NAMALWA (cell line): Measurements from ENCODE around the gene C20orf204.
A peak's percentile ranks its signal among the peaks of the same experiment; 100 is the strongest.

Experiments used
- DNase-seq: peaks from one replicate; pipeline ENCODE4 v3.0.0-alpha.2; 2015; ENCODE audit warnings: low spot score

Gene C20orf204

DNA sequence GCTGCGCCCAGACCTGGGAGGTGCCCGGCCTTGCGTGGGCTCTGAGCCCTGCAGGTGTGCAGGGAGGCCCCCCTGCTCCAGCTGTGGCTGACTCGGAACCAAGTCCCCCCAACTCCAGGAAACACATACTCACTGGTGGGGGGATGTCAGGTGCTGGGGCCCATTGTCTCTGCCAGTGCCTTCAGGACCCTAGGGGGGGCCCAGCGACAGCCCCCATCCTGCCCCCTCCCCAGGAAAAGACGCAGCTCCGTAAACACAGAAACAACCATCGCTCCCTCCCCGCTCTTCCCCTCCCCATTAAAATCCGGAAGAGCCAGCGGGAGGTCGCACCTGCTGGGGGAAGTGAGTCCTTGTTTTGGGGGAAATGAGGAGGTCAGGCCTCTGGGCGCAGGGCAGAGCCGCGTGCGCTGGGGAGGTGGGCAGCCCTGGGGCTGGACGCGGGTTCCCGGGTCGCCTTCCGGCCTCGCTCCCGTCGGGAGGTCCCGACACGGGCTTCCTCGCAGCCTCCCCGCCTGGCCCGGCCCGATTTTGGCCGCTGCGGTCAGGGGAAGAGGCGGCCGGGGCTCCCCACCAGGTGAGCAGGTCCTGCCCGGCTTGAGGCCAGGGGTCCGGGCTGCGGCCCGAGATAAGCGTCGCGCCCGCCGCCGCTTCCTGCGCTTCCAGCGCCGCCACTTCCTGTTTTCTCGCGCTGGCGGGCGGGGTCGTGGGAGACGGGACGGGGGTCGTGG, 6.2 kb downstream of the C20orf204 start:
- no peak for DNase-seq

DNA sequence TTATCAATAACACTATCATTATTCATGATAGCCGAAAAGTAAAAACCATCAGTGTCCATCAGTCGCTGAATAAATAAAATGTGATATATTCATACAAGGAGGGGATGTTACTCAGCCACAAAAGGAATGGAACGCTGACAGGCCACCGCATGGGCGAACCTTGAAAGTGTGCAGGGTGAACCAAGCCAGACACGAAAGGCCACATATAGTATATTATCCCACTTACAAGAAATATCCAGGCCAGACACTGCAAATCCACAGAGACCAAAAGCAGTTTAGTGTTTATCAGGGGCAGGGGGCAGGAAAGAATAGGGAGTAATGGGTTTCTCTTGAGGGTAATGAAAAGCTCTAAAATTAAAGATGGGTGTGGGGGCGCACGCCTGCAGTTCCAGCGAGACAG, 7.8 kb downstream of the C20orf204 start:
- DNase-seq = no peak

DNA sequence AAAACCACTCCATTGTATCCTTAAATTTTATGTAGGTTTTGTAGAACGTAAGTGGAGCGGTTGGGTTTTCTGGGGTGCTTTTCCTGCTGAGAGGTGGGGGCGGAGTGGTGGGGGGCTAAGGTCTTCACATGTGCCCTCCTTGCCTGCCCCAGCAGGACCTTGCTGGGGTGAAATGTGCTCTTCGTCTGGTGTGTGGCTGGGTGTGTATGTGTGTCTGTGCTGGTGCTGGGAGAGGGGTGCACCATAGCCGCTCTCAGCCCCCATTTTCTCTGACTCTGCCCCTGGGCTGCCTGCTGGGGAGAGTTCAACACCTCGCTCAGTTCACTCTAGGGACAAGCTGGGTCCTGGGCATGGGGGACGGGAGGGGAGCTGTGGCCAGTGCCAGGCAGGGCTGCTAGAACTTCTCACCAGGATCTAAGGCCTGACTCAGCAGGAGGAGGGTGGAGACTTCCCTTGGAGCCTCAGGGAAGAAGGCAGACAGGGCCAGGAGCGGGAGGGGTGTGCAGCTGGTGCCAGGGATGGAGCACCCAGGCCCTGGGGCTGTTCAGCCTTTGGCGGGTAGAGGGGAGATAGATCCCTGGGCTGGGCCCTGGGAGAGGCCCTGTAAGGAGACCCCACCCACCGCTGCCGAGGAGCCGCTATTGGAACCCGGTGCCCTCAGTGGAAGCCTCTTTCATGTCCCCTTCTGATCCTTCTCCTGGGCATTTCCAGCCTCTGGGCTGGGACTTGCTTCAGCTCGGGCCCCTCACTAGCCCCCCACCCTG, 8.7 kb downstream of the C20orf204 start:
- no peak for DNase-seq

DNA sequence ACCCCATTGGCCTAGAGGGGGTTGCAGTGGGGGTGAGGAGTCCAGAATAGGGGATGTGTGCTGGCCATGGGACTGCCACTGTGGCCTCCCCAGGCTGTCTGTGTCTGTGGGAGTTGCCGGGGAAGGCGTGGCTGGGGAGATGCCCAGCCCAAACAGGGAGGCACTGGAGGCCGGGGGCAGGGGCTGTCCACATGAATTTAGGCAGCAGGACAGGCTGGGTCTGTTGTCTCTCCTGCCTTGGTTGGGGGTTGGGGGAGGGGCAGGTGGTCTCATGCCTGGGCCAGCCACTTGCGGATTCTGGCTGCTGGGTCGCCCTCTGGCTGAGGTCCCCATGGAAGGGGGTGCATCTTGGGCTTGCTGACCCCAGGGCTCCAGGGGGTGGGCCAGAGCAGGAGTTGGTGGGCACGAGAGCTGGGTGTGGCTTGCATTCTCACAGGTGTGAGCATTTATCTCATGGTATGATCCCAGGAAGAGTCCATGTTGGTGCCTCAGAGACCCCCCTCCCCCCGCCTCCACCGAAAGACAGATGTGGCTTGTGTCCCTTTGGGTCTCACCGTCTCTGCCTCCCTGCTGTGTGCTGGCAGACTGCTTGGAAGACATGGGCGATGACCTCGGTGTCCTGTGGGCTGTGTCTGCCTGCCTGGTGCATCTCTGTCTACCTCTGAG, 9.5 kb downstream of the C20orf204 start:
- DNase-seq = no peak

DNA sequence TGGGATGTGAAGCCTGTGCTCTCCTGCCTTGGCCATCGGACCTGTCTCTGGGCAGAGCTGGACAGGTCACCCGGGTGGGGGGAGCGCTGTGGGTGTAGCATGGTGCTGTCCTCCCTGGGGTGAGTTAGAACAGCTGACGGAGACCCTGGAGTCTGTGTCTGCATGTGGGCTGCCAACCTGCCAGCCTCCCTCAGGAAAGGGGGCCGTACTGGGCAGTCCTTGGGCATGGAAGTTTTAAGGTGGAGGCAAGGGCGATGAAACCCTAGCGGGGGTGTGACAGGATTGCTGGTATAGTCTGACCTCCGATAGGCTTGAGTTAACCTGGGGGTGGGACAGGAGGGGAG, 11.0 kb downstream of the C20orf204 start:
- no peak for DNase-seq

DNA sequence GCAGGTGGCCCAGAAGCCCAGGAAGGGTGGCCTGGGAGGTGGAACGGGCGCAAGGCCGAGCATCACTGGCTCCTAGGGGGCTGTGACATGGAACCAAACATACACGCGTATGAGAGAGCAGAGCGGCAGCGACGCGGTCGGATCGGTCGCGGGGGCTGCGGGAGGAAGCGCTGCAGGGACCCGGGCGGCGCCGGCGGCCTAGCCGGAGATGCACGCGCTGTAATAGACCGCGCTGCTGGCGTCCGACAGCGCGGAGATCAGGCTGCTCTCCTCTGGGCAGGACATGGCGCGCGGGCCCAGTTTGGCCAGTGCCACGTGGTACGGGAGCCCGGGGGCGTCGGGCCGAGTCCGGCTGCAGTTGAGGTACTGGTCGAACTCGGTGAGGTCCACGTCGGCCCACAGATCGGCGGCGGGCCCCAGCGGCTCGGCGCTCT, 12.0 kb downstream of the C20orf204 start:
- DNase-seq = no peak

DNA sequence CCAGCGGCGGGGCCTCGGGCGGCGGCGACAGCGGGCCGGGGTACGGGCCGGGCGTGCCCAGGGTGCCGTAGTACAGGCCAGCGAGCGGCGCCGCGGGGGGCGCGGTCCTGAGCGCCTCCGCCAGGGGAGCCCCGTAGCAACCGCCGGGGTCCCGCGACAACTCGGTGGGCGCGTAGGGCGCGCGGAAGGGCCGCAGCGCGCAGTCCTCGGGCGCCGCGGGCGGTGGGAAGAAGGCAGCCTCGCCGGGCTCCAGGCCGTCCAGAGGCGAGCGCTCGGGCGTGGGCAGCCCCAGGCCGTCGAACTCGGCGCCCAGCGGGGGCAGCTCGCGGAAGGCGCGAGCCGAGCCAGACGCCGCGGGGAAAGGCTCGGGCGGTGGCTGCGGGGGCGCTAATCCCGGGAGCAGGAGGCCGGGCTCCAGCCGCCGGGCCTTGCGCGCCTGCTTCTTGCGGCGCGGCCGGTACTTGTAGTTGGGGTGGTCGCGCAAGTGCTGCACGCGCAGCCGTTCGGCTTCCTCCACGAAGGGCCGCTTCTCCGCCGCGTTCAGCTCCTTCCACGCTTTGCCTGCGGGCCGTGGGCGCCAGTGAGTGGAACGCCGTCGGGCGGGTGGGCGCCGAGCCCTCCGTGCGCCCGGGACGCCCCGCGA, 12.5 kb downstream of the C20orf204 start:
- DNase-seq = no peak

DNA sequence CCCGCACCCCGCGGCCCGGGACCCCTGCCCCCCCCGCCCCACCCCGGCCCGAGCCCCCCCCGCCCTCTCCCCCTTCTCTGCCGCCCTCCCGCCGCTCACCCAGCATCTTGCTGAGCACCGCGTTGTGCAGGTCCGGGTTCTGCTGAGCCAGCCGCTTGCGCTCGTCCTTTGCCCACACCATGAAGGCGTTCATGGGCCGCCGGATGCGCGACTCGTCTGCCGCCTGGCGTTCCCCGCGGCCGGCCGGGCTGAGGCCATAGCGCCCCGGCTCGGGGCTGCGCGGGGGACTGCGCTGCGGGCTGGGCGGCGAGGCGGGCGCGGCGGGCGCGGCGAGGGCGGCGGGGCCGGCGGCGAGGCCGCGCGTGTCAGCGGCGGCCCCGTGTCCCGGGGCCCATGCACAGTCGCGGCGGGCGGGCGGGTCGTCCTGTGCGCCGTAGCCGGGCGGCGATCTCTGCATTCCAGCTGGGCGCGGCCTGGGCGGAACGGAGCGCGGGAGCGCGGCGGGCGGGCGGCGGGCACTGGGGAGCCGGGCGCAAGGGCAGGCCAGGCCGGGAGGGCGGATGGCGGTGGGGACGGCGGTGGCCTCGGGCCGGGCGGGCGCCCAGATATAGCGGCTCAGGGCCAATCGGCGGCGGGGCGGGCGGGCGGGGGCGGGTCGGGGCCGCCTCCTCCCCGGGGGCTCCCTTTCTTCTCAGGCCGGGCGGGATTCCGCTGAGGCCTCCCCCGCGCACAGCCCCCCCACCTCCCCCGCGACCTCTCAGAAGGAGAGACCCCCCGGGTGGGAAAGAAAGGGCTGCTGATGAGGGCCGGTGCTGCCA, 13.3 kb downstream of the C20orf204 start, which contains the start of gene SOX18:
Gene SOX18 (minus strand): TSS at position 580 of the 818 bp plus-strand sequence. CDS start 123 bp downstream, at position 457.
- no peak for DNase-seq

DNA sequence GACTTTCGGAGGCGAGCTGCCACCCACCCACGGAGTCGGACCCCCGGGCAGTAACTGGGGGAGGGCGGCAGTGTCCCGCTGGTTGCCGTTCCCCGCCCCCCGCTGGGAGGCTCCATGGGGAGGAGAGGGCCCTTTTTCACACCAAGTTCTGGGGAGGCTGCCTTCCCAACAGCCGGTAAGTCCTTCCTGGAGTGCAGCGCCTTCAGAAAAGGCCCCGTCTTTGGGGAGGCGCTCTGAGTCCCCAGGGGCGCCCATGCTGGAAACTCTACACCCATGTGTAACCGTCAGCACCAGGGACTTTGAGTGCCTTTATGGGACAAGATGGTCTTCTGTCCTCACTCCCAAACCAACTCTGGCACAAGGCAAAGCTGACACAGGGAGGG, 13.9 kb downstream of the C20orf204 start:
- DNase-seq = no peak

DNA sequence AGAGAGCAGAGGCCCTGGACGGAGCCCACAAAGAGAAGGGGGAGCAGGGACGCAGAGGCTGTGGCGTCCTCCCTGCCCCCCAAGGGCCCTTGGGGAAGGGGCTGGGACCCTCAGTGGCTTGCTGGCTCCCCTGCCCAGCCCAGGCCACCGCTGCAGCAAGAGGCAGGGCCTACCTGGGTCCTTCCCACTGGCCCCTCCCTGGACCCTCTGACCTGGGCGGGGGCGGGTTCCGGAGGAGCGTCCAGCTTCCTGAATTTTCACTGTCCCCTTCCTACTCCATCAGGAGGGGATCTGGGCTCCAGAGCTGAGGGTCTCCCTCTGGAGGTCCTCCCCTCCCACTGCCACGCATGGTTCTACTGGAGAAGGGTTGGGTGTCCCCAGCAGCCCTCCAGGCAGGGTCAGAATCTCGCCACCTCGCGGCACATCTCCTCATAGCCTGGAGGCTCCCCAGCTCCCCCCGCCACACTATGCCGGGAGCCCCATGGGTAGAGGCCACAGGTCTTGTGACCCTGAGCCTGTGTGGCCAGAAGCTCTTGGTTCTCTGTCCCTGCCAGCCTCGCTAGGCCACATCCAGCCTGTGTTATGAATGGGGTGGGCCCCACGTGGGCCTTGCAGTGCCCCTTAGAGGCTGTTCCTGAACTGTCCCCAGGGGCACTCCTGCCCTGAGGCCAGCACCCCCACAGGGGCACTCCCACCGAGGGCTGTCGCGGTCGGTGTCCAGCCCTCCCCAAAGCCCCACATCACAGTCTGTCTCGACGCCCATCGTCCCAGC, 14.5 kb downstream of the C20orf204 start:
- DNase-seq = no peak

DNA sequence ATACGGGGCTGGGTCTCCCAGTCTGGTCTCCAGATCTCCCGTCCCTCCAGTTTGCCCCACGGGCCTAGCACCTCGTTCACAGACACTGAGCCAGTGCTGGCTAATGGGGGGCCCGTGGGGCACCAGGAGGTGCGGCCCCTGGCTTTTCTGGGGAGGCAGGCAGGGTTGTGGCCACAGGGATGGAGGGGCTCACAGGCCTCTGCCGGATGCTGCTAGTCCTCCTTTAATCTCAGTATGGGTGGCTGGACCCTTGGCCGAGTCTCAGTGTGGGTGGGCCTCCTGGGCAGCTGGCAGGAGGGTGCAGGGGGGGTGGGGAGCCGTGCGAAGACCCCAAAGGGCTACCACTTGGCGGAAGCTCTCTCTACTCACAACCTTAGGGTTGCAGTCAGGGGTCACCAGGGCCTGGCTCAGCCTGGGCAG, 15.1 kb downstream of the C20orf204 start:
- no peak for DNase-seq

DNA sequence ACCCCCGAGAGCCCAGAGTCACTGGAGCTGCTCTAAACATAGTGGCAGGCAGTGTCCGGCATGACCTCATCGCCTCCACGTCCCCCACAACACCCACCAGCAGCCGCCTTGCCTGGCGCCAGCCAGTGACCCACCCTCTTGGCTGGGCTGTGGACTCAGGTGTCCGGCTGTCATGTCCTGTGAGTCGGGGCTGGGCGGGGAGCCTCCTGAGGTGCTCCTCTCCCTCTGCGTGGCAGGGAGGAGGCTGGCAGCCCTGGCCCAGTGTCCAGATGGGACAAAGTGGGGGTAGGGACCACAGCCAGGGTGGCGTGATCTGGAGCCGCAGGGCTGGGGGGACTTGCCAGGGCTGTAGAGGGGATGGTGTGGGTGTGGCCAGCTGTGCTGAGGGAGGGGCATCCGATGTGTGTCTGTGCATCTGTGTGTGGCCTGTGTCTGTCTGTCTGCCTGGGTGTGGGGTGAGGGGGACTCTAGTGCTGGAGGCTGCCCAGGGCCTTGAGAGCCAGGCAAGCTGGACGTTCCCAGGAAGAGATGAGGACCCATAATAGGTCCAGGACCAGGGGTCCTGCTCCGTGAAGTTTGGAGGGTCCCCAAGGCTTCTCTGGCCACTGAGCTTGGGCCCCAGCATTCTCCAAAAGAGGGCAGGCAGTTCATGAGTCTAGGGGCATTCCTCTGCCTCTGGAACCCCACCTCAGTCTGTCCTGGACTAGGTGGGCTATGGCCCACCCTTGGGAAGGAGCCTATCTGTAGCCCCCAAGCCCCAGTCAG, 15.8 kb downstream of the C20orf204 start:
- no peak for DNase-seq

DNA sequence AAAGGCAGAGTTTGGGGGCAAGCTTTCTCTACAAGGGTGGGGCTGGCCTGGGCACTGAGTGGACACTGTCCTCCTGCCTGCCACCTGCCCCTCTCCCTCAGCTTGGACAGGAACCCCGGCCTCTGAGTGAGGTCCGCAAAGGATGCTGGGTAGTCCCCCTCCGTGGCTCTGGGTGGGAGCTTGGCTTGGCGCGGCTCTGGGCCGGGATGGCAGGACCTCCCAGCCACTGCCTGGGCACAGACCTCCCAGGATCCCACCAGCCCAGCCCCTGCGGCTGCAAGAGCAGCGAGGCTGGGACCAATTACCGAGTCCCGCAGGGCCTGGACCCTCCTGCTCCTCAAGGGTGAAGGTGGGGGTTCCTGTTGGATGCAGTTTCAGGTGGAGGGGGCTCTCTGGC, 16.3 kb downstream of the C20orf204 start:
- no peak for DNase-seq

DNA sequence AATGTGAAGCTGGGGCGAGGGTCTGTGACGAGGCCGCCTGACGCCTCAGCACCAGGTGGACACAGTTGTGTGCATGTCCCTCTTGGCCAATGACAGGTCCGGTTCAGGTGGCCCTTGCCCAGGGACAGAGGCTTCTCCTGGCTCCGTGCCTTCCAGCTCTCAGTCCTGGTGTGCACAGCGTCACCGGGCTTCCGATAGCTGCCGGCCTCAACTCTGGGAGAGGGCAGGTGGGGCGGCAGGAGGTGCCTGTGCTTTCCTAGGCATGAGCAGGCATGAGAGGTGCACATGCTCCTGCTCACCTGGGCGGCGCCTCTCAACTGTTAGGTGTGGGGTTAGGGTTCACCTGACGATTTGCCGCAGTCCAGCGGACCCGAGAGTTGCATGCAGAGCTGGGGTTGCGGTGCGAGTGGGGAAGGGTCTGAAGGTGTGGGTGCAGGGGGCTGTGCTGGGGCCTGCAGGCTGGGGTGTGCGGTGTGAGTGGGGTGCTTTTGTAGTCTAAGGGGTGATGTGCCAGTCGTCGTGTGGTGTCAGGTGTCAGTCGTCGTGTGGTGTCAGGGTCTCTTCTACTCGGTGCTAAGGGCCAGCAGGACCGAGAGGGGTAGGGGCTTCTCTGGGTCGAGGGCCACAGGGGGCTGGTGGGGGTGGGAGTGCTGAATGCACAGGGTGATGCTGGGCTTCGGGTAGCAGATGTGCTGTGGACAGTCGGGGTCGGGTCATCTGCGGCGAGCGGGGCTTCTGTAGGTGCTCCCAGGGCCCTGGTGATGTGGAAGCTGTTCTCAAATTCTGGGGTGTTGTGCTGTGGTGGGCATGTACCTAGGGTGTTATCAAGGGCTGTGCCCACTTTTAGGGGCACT, 17.2 kb downstream of the C20orf204 start:
- no peak for DNase-seq

DNA sequence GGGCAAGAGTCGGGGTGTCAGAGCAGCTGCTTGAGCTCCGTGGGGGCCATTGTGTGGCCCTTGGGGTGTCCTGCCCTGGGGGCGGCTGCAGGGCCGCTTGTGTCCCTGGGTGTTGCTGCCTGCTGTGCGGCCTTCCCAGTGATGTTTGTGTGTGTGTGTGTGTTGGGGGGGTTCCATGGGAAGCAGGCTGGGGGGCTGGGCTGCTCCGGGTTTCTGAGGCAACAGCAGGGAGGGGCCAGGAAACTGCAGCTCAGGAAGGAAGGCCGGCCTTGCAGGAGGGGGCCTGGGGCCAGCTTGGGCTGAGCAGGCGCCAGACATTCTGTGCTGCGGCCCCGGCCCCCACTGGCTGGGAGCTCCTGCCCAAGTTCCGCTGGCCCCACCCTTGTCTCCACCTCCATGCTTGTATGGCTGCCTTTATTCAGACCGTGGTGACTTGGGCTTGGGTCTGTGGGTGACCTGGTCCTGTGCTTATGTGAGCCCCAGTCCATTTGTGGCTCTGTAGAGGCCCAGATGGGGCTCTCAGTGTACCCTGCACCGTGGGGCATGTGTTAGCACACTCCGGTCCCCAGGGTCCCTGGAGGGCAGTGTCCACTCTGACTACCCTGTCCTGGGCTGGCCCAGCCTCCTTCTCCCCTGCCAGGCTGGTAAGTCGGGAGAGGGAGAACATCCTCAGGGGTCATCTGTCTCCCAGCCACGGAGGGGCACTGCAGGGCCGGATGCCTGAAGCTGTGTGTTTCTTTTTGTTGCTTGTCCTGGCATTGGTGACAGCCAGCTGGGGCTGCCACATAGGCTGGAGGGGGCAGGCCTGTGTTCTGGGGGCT, 18.1 kb downstream of the C20orf204 start:
- DNase-seq = peak; percentile 50

DNA sequence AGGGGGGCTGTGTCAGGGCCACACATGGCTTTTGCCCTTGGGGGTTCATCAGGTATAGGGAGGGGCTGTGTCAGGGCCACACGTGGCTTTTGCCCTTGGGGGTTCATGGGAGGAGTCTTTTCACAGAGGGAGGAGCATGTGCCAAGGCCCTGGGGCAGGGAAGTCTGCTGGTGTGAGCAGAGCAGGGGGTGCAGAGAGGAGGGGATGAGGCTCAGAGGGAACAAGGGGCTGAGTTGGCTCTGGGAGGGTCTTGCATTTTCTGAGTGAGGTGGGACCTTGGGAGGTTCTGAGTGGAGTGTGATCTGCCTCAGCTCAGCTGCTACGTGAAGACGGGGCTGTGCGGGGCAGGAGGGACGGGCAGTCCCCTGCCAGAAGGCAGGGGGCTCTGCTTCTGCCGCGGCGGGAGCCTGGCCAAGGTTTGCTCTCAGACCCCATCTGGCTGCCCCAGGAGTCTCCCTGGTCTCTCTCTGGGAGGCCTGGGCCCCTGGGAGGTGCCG, 19.5 kb downstream of the C20orf204 start:
- DNase-seq = no peak

DNA sequence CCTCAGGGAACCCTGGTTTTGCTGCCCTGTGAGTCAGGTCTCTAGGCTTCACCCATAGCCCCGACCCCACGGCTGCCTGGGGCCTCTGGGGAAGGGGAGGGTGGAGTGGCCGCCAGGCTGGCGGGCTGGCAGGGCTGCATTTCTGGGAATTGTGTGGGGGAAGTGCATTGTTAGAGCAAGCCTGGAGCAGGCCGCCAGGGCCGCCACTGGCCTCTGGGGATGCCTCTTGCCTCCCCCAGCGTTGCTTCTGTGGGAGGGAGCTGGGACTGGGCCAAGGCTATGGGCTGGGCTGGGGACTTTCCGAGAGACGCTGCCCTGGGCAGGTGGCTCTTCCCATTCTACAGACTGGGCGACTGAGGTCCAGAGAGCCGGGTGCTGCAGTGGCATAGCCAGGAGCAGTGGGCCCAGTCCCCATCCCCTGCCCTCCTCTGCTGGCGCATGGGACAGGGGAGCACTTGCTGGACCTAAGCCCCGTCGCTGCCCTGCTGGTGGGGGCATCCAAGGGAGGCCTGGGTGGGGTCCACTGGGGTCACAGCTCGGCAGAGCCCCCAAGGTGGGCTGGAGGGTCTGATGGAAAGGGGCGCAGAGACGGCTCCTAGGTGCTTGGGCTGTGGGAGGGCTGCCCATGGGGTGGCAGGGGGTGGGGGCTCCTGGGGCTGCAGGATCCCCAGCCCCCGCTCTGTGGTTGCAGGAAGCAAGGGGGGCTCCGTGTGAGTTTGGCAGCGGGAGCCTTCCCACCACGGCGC, 20.1 kb downstream of the C20orf204 start:
- DNase-seq = no peak

DNA sequence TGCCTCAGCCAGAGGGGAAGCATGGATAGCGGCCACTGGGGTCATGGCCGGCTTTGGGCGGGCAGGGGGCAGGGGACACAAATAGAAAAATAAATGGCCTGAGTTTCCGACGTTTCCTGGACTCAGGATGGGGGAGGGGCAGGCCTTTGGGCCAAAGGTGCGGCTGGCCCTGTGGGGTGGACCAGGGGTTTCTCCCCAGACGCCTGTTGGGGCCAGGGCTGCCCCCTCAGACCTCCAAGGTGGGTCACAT, 20.6 kb downstream of the C20orf204 start:
- DNase-seq = no peak
